OCI-LY3 (cell line): Measurements from ENCODE around the gene LYRM9.

Source experiments
- H2AFZ ChIP-seq: fragments of 200-600, 300-600 bp; shearing (Covaris generic); 2 replicates; pipeline ENCODE4 v1.6.0; 2014; ENCODE audit warnings: antibody characterized with exemption, low read depth, low read length
- H3K27ac ChIP-seq: fragments of 200-600, 300-600 bp; sonication (generic); 2 replicates; pipeline ENCODE4 v1.5.1; 2014; ENCODE audit warnings: mild to moderate bottlenecking, low read length, moderate library complexity, mixed read lengths
- H3K27me3 ChIP-seq: fragments of 200-600, 300-600 bp; sonication (generic); 2 replicates; pipeline ENCODE4 v1.6.1; 2014; ENCODE audit warnings: low read depth, low read length, mixed read lengths
- H3K36me3 ChIP-seq: fragments of 200-600, 300-600 bp; sonication (generic); replicated peaks from 2 replicates; pipeline ENCODE3; 2014; ENCODE audit warnings: low read depth, low read length, mixed read lengths
- H3K4me1 ChIP-seq: fragments of 300-600, 200-600 bp; sonication (generic); 2 replicates; pipeline ENCODE4 v1.6.1; 2014; ENCODE audit warnings: low read length, mixed read lengths
- H3K4me2 ChIP-seq: fragments of 200-600, 300-600 bp; sonication (generic); 2 replicates; pipeline ENCODE4 v1.6.1; 2014; ENCODE audit warnings: low read length, mixed read lengths
- H3K4me3 ChIP-seq: fragments of 300-600, 200-600 bp; sonication (generic); 2 replicates; pipeline ENCODE4 v1.5.1; 2014; ENCODE audit warnings: antibody characterized with exemption, mild to moderate bottlenecking, low read length, moderate library complexity
- H3K79me2 ChIP-seq: fragments of 300-600, 200-600 bp; shearing (Covaris generic); 2 replicates; pipeline ENCODE4 v1.6.1; 2014; ENCODE audit warnings: mild to moderate bottlenecking, low read length, mixed read lengths
- H3K9ac ChIP-seq: fragments of 300-600, 200-600 bp; shearing (Covaris generic); 2 replicates; pipeline ENCODE4 v1.6.0; 2014; ENCODE audit warnings: mild to moderate bottlenecking, low read length, moderate library complexity
- H3K9me3 ChIP-seq: fragments of 200-600, 300-600 bp; shearing (Covaris generic); 2 replicates; pipeline ENCODE4 v1.6.1; 2014; ENCODE audit warnings: low read length, mixed read lengths; ENCODE audit not compliant: insufficient read depth
- H4K20me1 ChIP-seq: fragments of 200-600, 300-600 bp; sonication (generic); 2 replicates; pipeline ENCODE4 v1.6.1; 2016; ENCODE audit warnings: low read length, mixed read lengths; ENCODE audit not compliant: insufficient read depth
- CTCF ChIP-seq: fragments of 200-600, 300-600 bp; sonication (generic); IDR thresholded peaks from 2 replicates; pipeline ENCODE4 v1.5.1; 2014; ENCODE audit warnings: antibody characterized with exemption, low read length, low read depth
- EZH2phosphoT487 ChIP-seq: fragments of 200-600 bp; shearing (Covaris generic); IDR thresholded peaks from 2 replicates; pipeline ENCODE4 v1.6.1; 2018; ENCODE audit warnings: antibody characterized with exemption, mixed run types, low read depth

LYRM9 gene

GRCh38 chr17:27907976-27908558 lies 14.9 kb upstream of the LYRM9 start:
- Histone ChIP-seq H3K36me3 (no peaks in the 10 kb centered on the region), H2AFZ (no peak overlapping the region), H3K79me2 (no peaks in the 10 kb centered on the region), H3K4me3 (no peak overlapping the region), H3K9me3 (no peaks in the 10 kb centered on the region), H3K4me1 (no peaks in the 10 kb centered on the region), H3K27me3 (peaks cover 6% of the 10 kb centered on the region; the same call in 1 of the 2 replicates), H3K27ac (no peak overlapping the region), H3K4me2 (no peak overlapping the region), H3K9ac (no peak overlapping the region), H4K20me1 (no peaks in the 10 kb centered on the region)
- TF ChIP-seq EZH2phosphoT487 (no peak), CTCF (no peak)

GRCh38 chr17:27906623-27907022 lies 13.5 kb upstream of the LYRM9 start:
- no peak overlapping the region for H3K4me3 ChIP-seq
- peaks cover 10% of the 10 kb centered on the region; the same call in 1 of the 2 replicates for H3K27me3 ChIP-seq
- TF ChIP-seq EZH2phosphoT487 = no peak
- no peak for TF ChIP-seq CTCF
- H2AFZ ChIP-seq = no peak overlapping the region
- H3K36me3 ChIP-seq = no peaks in the 10 kb centered on the region
- H3K27ac ChIP-seq = no peak overlapping the region
- no peak overlapping the region for H3K9ac ChIP-seq
- H3K79me2 ChIP-seq = no peaks in the 10 kb centered on the region
- H4K20me1 ChIP-seq = no peaks in the 10 kb centered on the region
- H3K4me1 ChIP-seq = no peaks in the 10 kb centered on the region
- no peaks in the 10 kb centered on the region for H3K9me3 ChIP-seq
- H3K4me2 ChIP-seq = no peak overlapping the region

GRCh38 chr17:27906226-27906580 lies 13.0 kb upstream of the LYRM9 start:
- H3K9me3 ChIP-seq = no peaks in the 10 kb centered on the region
- no peaks in the 10 kb centered on the region for H3K4me1 ChIP-seq
- H3K27me3 ChIP-seq = peaks cover 10% of the 10 kb centered on the region; the same call in 1 of the 2 replicates
- H3K4me2 ChIP-seq = no peak overlapping the region
- H3K36me3 ChIP-seq = no peaks in the 10 kb centered on the region
- H3K27ac ChIP-seq = no peak overlapping the region
- H3K4me3 ChIP-seq = no peak overlapping the region
- no peaks in the 10 kb centered on the region for H3K79me2 ChIP-seq
- no peaks in the 10 kb centered on the region for H4K20me1 ChIP-seq
- no peak overlapping the region for H2AFZ ChIP-seq
- H3K9ac ChIP-seq = no peak overlapping the region
- TF ChIP-seq EZH2phosphoT487 (no peak), CTCF (no peak)

- H4K20me1 ChIP-seq = no peaks in the 10 kb centered on the region
- H3K4me2 ChIP-seq = no peak overlapping the region
- peaks cover 10% of the 10 kb centered on the region; the same call in 1 of the 2 replicates for H3K27me3 ChIP-seq
- TF ChIP-seq CTCF (no peak), EZH2phosphoT487 (no peak)
- no peak overlapping the region for H2AFZ ChIP-seq
- no peaks in the 10 kb centered on the region for H3K9me3 ChIP-seq
- no peaks in the 10 kb centered on the region for H3K79me2 ChIP-seq
- no peaks in the 10 kb centered on the region for H3K4me1 ChIP-seq
- no peaks in the 10 kb centered on the region for H3K36me3 ChIP-seq
- no peak overlapping the region for H3K27ac ChIP-seq
- H3K4me3 ChIP-seq = no peak overlapping the region
- no peak overlapping the region for H3K9ac ChIP-seq
Observed at GRCh38 chr17:27905447-27906225, 12.5 kb upstream of the LYRM9 start.
